Caco-2 (cell line): ENCODE results near the gene LUZP4. TPM values are rescaled to one million over a fixed set of nuclear protein-coding genes. Genes with fewer than 3 reads are reported as not detected.

Source experiments
- BruUV-seq: library from RNA; stranded (reverse); fragments of 400-500 nt; replicated peaks from 2 replicates; lab custom pipeline; 2021; lab: Mats Ljungman, UMichigan
- CTCF ChIA-PET: fragments of 300-600 bp; sonication (Branson Sonifier 250); formaldehyde crosslinking; loops from one replicate; lab custom pipeline; 2022; ENCODE audit warnings: antibody characterized with exemption; lab: Charles Lee
- POLR2A ChIA-PET: fragments of 300-600 bp; sonication (Branson Sonifier 250); formaldehyde crosslinking; loops from one replicate; lab custom pipeline; 2022; ENCODE audit warnings: antibody characterized with exemption; lab: Charles Lee
- DNase-seq, 2 experiments: peaks; one replicate each; pipeline versions ENCODE4 v3.0.0 to v3.0.0-alpha.2; 2020 to 2022
- H3K27me3 ChIP-seq: replicated peaks from 2 replicates; pipeline ENCODE4 v1.6.0; 2011; ENCODE audit warnings: low read length; ENCODE audit not compliant: control insufficient read depth, insufficient read depth
- H3K36me3 ChIP-seq: 2 replicates; pipeline ENCODE4 v1.5.1; 2011; ENCODE audit warnings: low read length; ENCODE audit not compliant: control insufficient read depth, insufficient read depth
- H3K4me1 ChIP-seq: fragments of 250-450 bp; sonication (Bioruptor Pico); 2 replicates; pipeline ENCODE4 v1.5.1; 2020; ENCODE audit warnings: mild to moderate bottlenecking
- H3K4me3 ChIP-seq: 2 replicates; pipeline ENCODE4 v1.5.1; 2011; ENCODE audit warnings: low read depth, mild to moderate bottlenecking, control low read depth, low read length
- H3K9me3 ChIP-seq: fragments of 250-450 bp; sonication (Bioruptor Pico); 2 replicates; pipeline ENCODE4 v1.5.1; 2020; ENCODE audit warnings: mild to moderate bottlenecking, moderate library complexity
- H3K27ac Mint-ChIP-seq: one replicate; pipeline ENCODE4 v1.8.0; 2022; ENCODE audit warnings: mixed read lengths; ENCODE audit not compliant: unreplicated experiment
- H3K27me3 Mint-ChIP-seq: one replicate; pipeline ENCODE4 v1.8.0; 2022; ENCODE audit warnings: mixed read lengths; ENCODE audit not compliant: insufficient read depth, unreplicated experiment
- H3K36me3 Mint-ChIP-seq: one replicate; pipeline ENCODE4 v1.8.0; 2022; ENCODE audit warnings: mild to moderate bottlenecking, mixed read lengths; ENCODE audit not compliant: insufficient read depth, unreplicated experiment
- H3K4me1 Mint-ChIP-seq: one replicate; pipeline ENCODE4 v1.8.0; 2022; ENCODE audit warnings: low read depth, mixed read lengths; ENCODE audit not compliant: unreplicated experiment
- H3K4me3 Mint-ChIP-seq: one replicate; pipeline ENCODE4 v1.8.0; 2022; ENCODE audit warnings: mild to moderate bottlenecking, moderate library complexity, mixed read lengths; ENCODE audit not compliant: unreplicated experiment
- H3K9me3 Mint-ChIP-seq: one replicate; pipeline ENCODE4 v1.8.0; 2022; ENCODE audit warnings: mixed read lengths; ENCODE audit not compliant: unreplicated experiment
- intact Hi-C: fragments of 100-400 bp; cut with micrococcal nuclease; formaldehyde crosslinking; loops from one replicate; pipeline ENCODE4 v1.10.0; 2022; ENCODE audit not compliant: unreplicated experiment
- total RNA-seq: library from RNA; stranded (reverse); gene quantifications from 2 replicates; pipeline ENCODE4 v1.2.3, GENCODE V29; 2022
- TF ChIP-seq, protein P1 (sequence below), 2 experiments: fragments of 200-600 bp in 1 of 2; IDR thresholded peaks; 1 replicate in 1 of 2; 2 replicates in 1 of 2; pipeline versions ENCODE4 v1.5.1 to v1.8.0; 2011 to 2022; ENCODE audit warnings: antibody characterized with exemption in 1 of 2, control low read depth in 1 of 2, inconsistent platforms in 1 of 2, low read depth in 1 of 2, low read length in 1 of 2, mild to moderate bottlenecking in 1 of 2, moderate library complexity in 1 of 2; ENCODE audit not compliant: insufficient read depth in 1 of 2, severe bottlenecking in 1 of 2, unreplicated experiment in 1 of 2

The LUZP4 gene
- total RNA-seq, 1 experiment from 2014 or later: not detected

- H3K27ac Mint-ChIP-seq: no peak overlapping the region
- no peaks in the 10 kb centered on the region for H3K36me3 Mint-ChIP-seq
- H3K9me3 ChIP-seq: no peaks in the 10 kb centered on the region
- H3K27me3 ChIP-seq: no peaks in the 10 kb centered on the region
- TF ChIP-seq, protein P1, sequence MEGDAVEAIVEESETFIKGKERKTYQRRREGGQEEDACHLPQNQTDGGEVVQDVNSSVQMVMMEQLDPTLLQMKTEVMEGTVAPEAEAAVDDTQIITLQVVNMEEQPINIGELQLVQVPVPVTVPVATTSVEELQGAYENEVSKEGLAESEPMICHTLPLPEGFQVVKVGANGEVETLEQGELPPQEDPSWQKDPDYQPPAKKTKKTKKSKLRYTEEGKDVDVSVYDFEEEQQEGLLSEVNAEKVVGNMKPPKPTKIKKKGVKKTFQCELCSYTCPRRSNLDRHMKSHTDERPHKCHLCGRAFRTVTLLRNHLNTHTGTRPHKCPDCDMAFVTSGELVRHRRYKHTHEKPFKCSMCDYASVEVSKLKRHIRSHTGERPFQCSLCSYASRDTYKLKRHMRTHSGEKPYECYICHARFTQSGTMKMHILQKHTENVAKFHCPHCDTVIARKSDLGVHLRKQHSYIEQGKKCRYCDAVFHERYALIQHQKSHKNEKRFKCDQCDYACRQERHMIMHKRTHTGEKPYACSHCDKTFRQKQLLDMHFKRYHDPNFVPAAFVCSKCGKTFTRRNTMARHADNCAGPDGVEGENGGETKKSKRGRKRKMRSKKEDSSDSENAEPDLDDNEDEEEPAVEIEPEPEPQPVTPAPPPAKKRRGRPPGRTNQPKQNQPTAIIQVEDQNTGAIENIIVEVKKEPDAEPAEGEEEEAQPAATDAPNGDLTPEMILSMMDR (IDR thresholded peaks at IDR 0.05; ENCODE audit: insufficient read depth in 1 of 2, low read depth in 1 of 2, low read length in 1 of 2, severe bottlenecking in 1 of 2, unreplicated experiment in 1 of 2): no peak
- CTCF ChIA-PET: no interaction called here
- no peaks in the 10 kb centered on the region for H3K27me3 Mint-ChIP-seq
- no TSS peak for BruUV-seq
- DNase-seq: no peak
- peaks cover 10% of the 10 kb centered on the region for H3K4me1 Mint-ChIP-seq
- no peaks in the 10 kb centered on the region; the same call in 1 of the 2 replicates for H3K4me1 ChIP-seq
- H3K9me3 Mint-ChIP-seq: no peaks in the 10 kb centered on the region
- H3K4me3 Mint-ChIP-seq: no peak overlapping the region
- H3K4me3 ChIP-seq: no peak overlapping the region
- POLR2A ChIA-PET: no interaction called here
- intact Hi-C loops: no loop called here
- no peaks in the 10 kb centered on the region for H3K36me3 ChIP-seq
Measured at GRCh38 chrX:115337491-115338144, 48.1 kb downstream of the LUZP4 start.

GRCh38 chrX:115339441-115340025 is 50.0 kb downstream of the LUZP4 start:
- H3K27me3 Mint-ChIP-seq: no peaks in the 10 kb centered on the region
- CTCF ChIA-PET: no interaction called here

DNA sequence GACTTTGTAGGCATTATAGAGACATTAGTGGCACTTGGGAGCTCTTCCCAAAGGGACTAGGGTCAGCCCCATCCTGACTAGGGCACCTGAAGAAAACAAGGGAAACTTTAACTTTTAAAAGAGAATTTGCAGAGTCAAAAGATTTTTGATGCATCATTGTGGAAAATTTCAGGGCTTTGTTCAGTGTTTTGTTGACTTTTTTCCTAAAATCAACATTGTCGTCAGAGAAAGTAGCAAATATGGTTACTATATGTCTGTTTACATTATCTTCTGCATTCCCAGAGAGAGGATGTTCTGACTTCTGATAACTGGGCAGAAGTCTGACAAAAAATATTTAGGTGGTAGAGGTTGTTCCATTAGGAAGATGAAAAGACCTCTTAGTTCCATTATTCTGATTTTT is 51.9 kb downstream of the LUZP4 start:
- peaks cover 10% of the 10 kb centered on the region for H3K4me1 Mint-ChIP-seq
- no peaks in the 10 kb centered on the region for H3K27me3 Mint-ChIP-seq
- no peak for DNase-seq
- H3K27ac Mint-ChIP-seq: peak overlapping the region; percentile 54
- POLR2A ChIA-PET: no interaction called here
- Histone ChIP-seq H3K9me3 (no peaks in the 10 kb centered on the region), H3K27me3 (no peaks in the 10 kb centered on the region), H3K4me3 (no peak overlapping the region), H3K36me3 (no peaks in the 10 kb centered on the region), H3K4me1 (peaks cover 28% of the 10 kb centered on the region)
- H3K36me3 Mint-ChIP-seq: no peaks in the 10 kb centered on the region
- no TSS peak for BruUV-seq
- TF ChIP-seq, protein P1 (IDR thresholded peaks at IDR 0.05; ENCODE audit: insufficient read depth in 1 of 2, low read depth in 1 of 2, low read length in 1 of 2, severe bottlenecking in 1 of 2, unreplicated experiment in 1 of 2): no peak
- CTCF ChIA-PET: no interaction called here
- H3K9me3 Mint-ChIP-seq: no peaks in the 10 kb centered on the region
- intact Hi-C loops: no loop called here
- no peak overlapping the region for H3K4me3 Mint-ChIP-seq

More at GRCh38 chrX:115339441-115340025, 50.0 kb downstream of the LUZP4 start:
- no peaks in the 10 kb centered on the region for H3K9me3 Mint-ChIP-seq
- TF ChIP-seq, protein P1 (IDR thresholded peaks at IDR 0.05; ENCODE audit: insufficient read depth in 1 of 2, low read depth in 1 of 2, low read length in 1 of 2, severe bottlenecking in 1 of 2, unreplicated experiment in 1 of 2): no peak
- no peak for DNase-seq
- Histone ChIP-seq H3K9me3 (no peaks in the 10 kb centered on the region), H3K36me3 (no peaks in the 10 kb centered on the region), H3K27me3 (no peaks in the 10 kb centered on the region), H3K4me1 (peaks cover 11% of the 10 kb centered on the region), H3K4me3 (no peak overlapping the region)
- H3K36me3 Mint-ChIP-seq: no peaks in the 10 kb centered on the region
- POLR2A ChIA-PET: no interaction called here
- intact Hi-C loops: no loop called here
- no peak overlapping the region for H3K27ac Mint-ChIP-seq
- peaks cover 10% of the 10 kb centered on the region for H3K4me1 Mint-ChIP-seq
- H3K4me3 Mint-ChIP-seq: no peak overlapping the region
- BruUV-seq: no TSS peak
